HepG2 (cell line): ENCODE results near the gene INO80B. TPM values are rescaled to one million over a fixed set of nuclear protein-coding genes. Genes with fewer than 3 reads are reported as not detected.

Experiments
- CBX1 ChIP-seq: IDR thresholded peaks from one replicate; pipeline ENCODE4 v1.6.1; 2016; ENCODE audit warnings: antibody characterized with exemption, low read depth
- MED8 ChIP-seq: sonication (generic); formaldehyde crosslinking; IDR thresholded peaks from 2 replicates; pipeline ENCODE4 v1.8.1; 2023; ENCODE audit warnings: mild to moderate bottlenecking, missing genetic modification reagents; ENCODE audit not compliant: insufficient replicate concordance
- NRL ChIP-seq: sonication (generic); formaldehyde crosslinking; IDR thresholded peaks from 2 replicates; pipeline ENCODE4 v1.5.0; 2020; ENCODE audit warnings: missing genetic modification reagents, mild to moderate bottlenecking, moderate library complexity, borderline replicate concordance
- SIN3A ChIP-seq: IDR thresholded peaks from 2 replicates; pipeline ENCODE4 v1.6.1; 2011; ENCODE audit warnings: low read depth, mild to moderate bottlenecking, control low read depth, low read length, borderline replicate concordance
- SNAPC5 ChIP-seq: sonication (generic); formaldehyde crosslinking; IDR thresholded peaks from 2 replicates; pipeline ENCODE4 v1.8.1; 2023; ENCODE audit warnings: mild to moderate bottlenecking, missing genetic modification reagents, borderline replicate concordance
- SP140L ChIP-seq: sonication (generic); formaldehyde crosslinking; IDR thresholded peaks from 2 replicates; pipeline ENCODE4 v1.4.0; 2020; ENCODE audit warnings: missing genetic modification reagents, borderline replicate concordance
- SP5 ChIP-seq: IDR thresholded peaks from 2 replicates; pipeline ENCODE4 v1.6.1; 2016; ENCODE audit warnings: low read depth, borderline replicate concordance
- TGIF2 ChIP-seq: IDR thresholded peaks from 2 replicates; pipeline ENCODE4 v1.6.1; 2016; ENCODE audit warnings: control low read depth, missing compliant biosample characterization
- THAP7 ChIP-seq: sonication (generic); formaldehyde crosslinking; IDR thresholded peaks from 2 replicates; pipeline ENCODE4 v1.8.1; 2023; ENCODE audit warnings: mild to moderate bottlenecking, missing genetic modification reagents
- ZC3H13 ChIP-seq: sonication (generic); formaldehyde crosslinking; IDR thresholded peaks from 2 replicates; pipeline ENCODE4 v1.8.1; 2023; ENCODE audit warnings: mild to moderate bottlenecking, missing genetic modification reagents, moderate library complexity
- ZNF235 ChIP-seq: sonication (generic); formaldehyde crosslinking; IDR thresholded peaks from 2 replicates; pipeline ENCODE4 v1.8.1; 2023; ENCODE audit warnings: mild to moderate bottlenecking, missing genetic modification reagents, borderline replicate concordance
- ZNF431 ChIP-seq: sonication (generic); formaldehyde crosslinking; IDR thresholded peaks from 2 replicates; pipeline ENCODE4 v1.9.0; 2022; ENCODE audit warnings: missing genetic modification reagents, low read depth, mild to moderate bottlenecking, borderline replicate concordance
- ZNF512 ChIP-seq: sonication (generic); formaldehyde crosslinking; IDR thresholded peaks from 2 replicates; pipeline ENCODE4 v1.4.0; 2020; ENCODE audit warnings: mild to moderate bottlenecking, missing genetic modification reagents
- ZNF678 ChIP-seq: sonication (generic); formaldehyde crosslinking; IDR thresholded peaks from 2 replicates; pipeline ENCODE4 v1.4.0; 2020; ENCODE audit warnings: mild to moderate bottlenecking, missing genetic modification reagents
- polyA plus RNA-seq, 8 experiments: library from polyadenylated mRNA; depleted of rRNA in 3 of 8; stranded (reverse) in 7 of 8; unstranded in 1 of 8; fragments of >200 nt; fragmentation: Illumina TruSeq in 4 of 8; extraction: Trizol in 4 of 8; gene quantifications; 2 replicates each; pipeline versions ENCODE4 v1.2.1 to v1.2.3, GENCODE V29; 2011 to 2016; ENCODE audit warnings: low read depth in 4 of 8, missing spikeins in 1 of 8, mixed read lengths in 1 of 8; ENCODE audit not compliant: insufficient read depth in 1 of 8
- total RNA-seq, 5 experiments: library from RNA; depleted of rRNA; stranded (reverse); fragments of >200 nt; fragmentation: Illumina TruSeq; extraction: Trizol; gene quantifications; 2 replicates each; pipeline ENCODE4 v1.2.3, GENCODE V29; 2016; ENCODE audit warnings: low read depth in 1 of 5
- TF ChIP-seq, protein P1 (sequence below): sonication (generic); formaldehyde crosslinking; IDR thresholded peaks from 2 replicates; pipeline ENCODE4 v1.4.0; 2020; ENCODE audit warnings: missing genetic modification reagents
- TF ChIP-seq, protein P2 (sequence below): sonication (generic); formaldehyde crosslinking; IDR thresholded peaks from 2 replicates; pipeline ENCODE4 v1.5.0; 2020; ENCODE audit warnings: mild to moderate bottlenecking, missing genetic modification reagents

INO80B gene
- total and polyA plus RNA-seq, 2 of the 13 experiments (the other 11 are each of a cell fraction or from before 2014, with no cell fraction given) = 6.2 to 14.5 TPM

- TF ChIP-seq SNAPC5 (no peak), ZC3H13 (peak; percentile 2; the same call in 1 of the 2 replicates), NRL (peak; percentile 84), SP140L (CRISPR knock-in tag) (no peak), TGIF2 (CRISPR knock-in tag) (0 out of 2 replicates have a peak, but pooled peaks have one; percentile 24), ZNF678 (CRISPR knock-in tag) (peak; percentile 67; the same call in 1 of the 2 replicates), THAP7 (CRISPR knock-in tag) (no peak), MED8 (CRISPR knock-in tag) (peak; percentile 49), ZNF431 (CRISPR knock-in tag) (no peak; the same call in 1 of the 2 replicates), ZNF512 (CRISPR knock-in tag) (no peak), SIN3A (peak; percentile 26; the same call in 1 of the 2 replicates), ZNF235 (CRISPR knock-in tag) (peak; percentile 54; the same call in 1 of the 2 replicates), CBX1 (peak; percentile 42), SP5 (CRISPR knock-in tag) (no peak)
- TF ChIP-seq, protein P1, sequence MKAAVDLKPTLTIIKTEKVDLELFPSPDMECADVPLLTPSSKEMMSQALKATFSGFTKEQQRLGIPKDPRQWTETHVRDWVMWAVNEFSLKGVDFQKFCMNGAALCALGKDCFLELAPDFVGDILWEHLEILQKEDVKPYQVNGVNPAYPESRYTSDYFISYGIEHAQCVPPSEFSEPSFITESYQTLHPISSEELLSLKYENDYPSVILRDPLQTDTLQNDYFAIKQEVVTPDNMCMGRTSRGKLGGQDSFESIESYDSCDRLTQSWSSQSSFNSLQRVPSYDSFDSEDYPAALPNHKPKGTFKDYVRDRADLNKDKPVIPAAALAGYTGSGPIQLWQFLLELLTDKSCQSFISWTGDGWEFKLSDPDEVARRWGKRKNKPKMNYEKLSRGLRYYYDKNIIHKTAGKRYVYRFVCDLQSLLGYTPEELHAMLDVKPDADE = no peak; the same call in 1 of the 2 replicates
- TF ChIP-seq, protein P2, sequence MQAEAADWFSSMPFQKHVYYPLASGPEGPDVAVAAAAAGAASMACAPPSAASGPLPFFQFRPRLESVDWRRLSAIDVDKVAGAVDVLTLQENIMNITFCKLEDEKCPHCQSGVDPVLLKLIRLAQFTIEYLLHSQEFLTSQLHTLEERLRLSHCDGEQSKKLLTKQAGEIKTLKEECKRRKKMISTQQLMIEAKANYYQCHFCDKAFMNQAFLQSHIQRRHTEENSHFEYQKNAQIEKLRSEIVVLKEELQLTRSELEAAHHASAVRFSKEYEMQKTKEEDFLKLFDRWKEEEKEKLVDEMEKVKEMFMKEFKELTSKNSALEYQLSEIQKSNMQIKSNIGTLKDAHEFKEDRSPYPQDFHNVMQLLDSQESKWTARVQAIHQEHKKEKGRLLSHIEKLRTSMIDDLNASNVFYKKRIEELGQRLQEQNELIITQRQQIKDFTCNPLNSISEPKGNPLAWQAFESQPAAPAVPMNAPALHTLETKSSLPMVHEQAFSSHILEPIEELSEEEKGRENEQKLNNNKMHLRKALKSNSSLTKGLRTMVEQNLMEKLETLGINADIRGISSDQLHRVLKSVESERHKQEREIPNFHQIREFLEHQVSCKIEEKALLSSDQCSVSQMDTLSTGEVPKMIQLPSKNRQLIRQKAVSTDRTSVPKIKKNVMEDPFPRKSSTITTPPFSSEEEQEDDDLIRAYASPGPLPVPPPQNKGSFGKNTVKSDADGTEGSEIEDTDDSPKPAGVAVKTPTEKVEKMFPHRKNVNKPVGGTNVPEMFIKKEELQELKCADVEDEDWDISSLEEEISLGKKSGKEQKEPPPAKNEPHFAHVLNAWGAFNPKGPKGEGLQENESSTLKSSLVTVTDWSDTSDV = peak; percentile 87
Observed at GRCh38 chr2:74502720-74503505, 48.0 kb downstream of the INO80B start (continued).
